Measurements from ENCODE around the gene LY6G5C. TPM values are rescaled to one million over a fixed set of nuclear protein-coding genes. Genes with fewer than 3 reads are reported as not detected.

Gene LY6G5C
- polyA plus RNA-seq, 1 donor (not counting 4 experiments of a cell fraction or from before 2014, with no cell fraction given), result 0.58 TPM

GRCh38 chr6:31721351-31722020 lies 40.6 kb upstream of the LY6G5C start, which contains the start of gene LY6G6C:
Gene LY6G6C, minus strand, starts transcription at chr6:31721746. Its CDS starts 67 bp downstream, at chr6:31721679.
- Histone ChIP-seq H3K27ac (ENCODE audit: control insufficient read depth, insufficient read depth, low read length) (no peak within 1 kb of the TSS), H3K36me3 (ENCODE audit: control insufficient read depth in 2 of 2, extremely low read depth in 1 of 2, insufficient read depth in 2 of 2, low read length in 2 of 2) (peaks cover 0 to 4% of the 10 kb centered on the region in 2 experiments), H3K79me2 (ENCODE audit: control insufficient read depth, insufficient read depth, low read length) (no peaks in the 10 kb centered on the region), H3K9ac (ENCODE audit: control insufficient read depth, extremely low read depth, insufficient read depth, low read length) (no peak within 1 kb of the TSS), H3K9me3 (ENCODE audit: control insufficient read depth, low read depth, low read length) (no peaks in the 10 kb centered on the region), H3K4me2 (ENCODE audit: control insufficient read depth, extremely low read depth, insufficient read depth, low read depth, low read length) (no peak within 1 kb of the TSS), H4K20me1 (ENCODE audit: control insufficient read depth, extremely low read depth, insufficient read depth, low read length) (no peaks in the 10 kb centered on the region), H3K4me3 (ENCODE audit: control insufficient read depth in 2 of 3, extremely low read depth in 1 of 3, insufficient read depth in 2 of 3, low read depth in 1 of 3, low read length in 3 of 3) (no peak within 1 kb of the TSS), H3K4me1 (ENCODE audit: control insufficient read depth, extremely low read depth, insufficient read depth, low read length) (peaks cover 31% of the 10 kb centered on the region), H3K9me1 (ENCODE audit: control insufficient read depth, extremely low read depth, insufficient read depth, low read length) (peaks cover 5% of the 10 kb centered on the region), H2AFZ (ENCODE audit: control insufficient read depth, low read length) (no peak within 1 kb of the TSS), H3K27me3 (ENCODE audit: control insufficient read depth, extremely low read depth, insufficient read depth, low read length) (no peaks in the 10 kb centered on the region)
- no peak for DNase-seq (ENCODE audit: low read depth, low spot score)
- TF ChIP-seq EZH2 (IDR thresholded peaks at IDR 0.05; ENCODE audit: low read length), result no peak
- TF ChIP-seq CTCF (optimal IDR thresholded peaks at IDR 0.05 in 1 of 3, IDR thresholded peaks at IDR 0.05 in 1 of 3, conservative IDR thresholded peaks at IDR 0.05 in 1 of 3; ENCODE audit: extremely low read depth in 1 of 3, insufficient read depth in 2 of 3, low read length in 3 of 3), result no peak
- dilution Hi-C loops (cut with MboI; ENCODE audit: extremely low pct_ligation_motif_present, low sequenced_read_pairs), result no loop called here
- FAIRE-seq, result no peak

- DNase-seq (ENCODE audit: low read depth, low spot score), result no peak
Observed at GRCh38 chr6:31720196-31720770, 39.4 kb upstream of the LY6G5C start.

More at GRCh38 chr6:31720196-31720770, 39.4 kb upstream of the LY6G5C start:
- Histone ChIP-seq H3K27me3 (ENCODE audit: control insufficient read depth, extremely low read depth, insufficient read depth, low read length) (no peaks in the 10 kb centered on the region), H3K4me1 (ENCODE audit: control insufficient read depth, extremely low read depth, insufficient read depth, low read length) (peaks cover 31% of the 10 kb centered on the region), H3K79me2 (ENCODE audit: control insufficient read depth, insufficient read depth, low read length) (no peaks in the 10 kb centered on the region), H3K4me2 (ENCODE audit: control insufficient read depth, extremely low read depth, insufficient read depth, low read depth, low read length) (peak overlapping the region; percentile 6), H4K20me1 (ENCODE audit: control insufficient read depth, extremely low read depth, insufficient read depth, low read length) (no peaks in the 10 kb centered on the region), H3K36me3 (ENCODE audit: control insufficient read depth in 2 of 2, extremely low read depth in 1 of 2, insufficient read depth in 2 of 2, low read length in 2 of 2) (peaks cover 0 to 4% of the 10 kb centered on the region in 2 experiments), H3K27ac (ENCODE audit: control insufficient read depth, insufficient read depth, low read length) (no peak overlapping the region), H2AFZ (ENCODE audit: control insufficient read depth, low read length) (peak overlapping the region; percentile 22), H3K9me3 (ENCODE audit: control insufficient read depth, low read depth, low read length) (no peaks in the 10 kb centered on the region), H3K9me1 (ENCODE audit: control insufficient read depth, extremely low read depth, insufficient read depth, low read length) (peaks cover 5% of the 10 kb centered on the region), H3K9ac (ENCODE audit: control insufficient read depth, extremely low read depth, insufficient read depth, low read length) (no peak overlapping the region), H3K4me3 (ENCODE audit: control insufficient read depth in 2 of 3, extremely low read depth in 1 of 3, insufficient read depth in 2 of 3, low read depth in 1 of 3, low read length in 3 of 3) (peak overlapping the region in 1 of 3 experiments; percentile 13)
- no peak for TF ChIP-seq CTCF (optimal IDR thresholded peaks at IDR 0.05 in 1 of 3, IDR thresholded peaks at IDR 0.05 in 1 of 3, conservative IDR thresholded peaks at IDR 0.05 in 1 of 3; ENCODE audit: extremely low read depth in 1 of 3, insufficient read depth in 2 of 3, low read length in 3 of 3)
- no peak for TF ChIP-seq EZH2 (IDR thresholded peaks at IDR 0.05; ENCODE audit: low read length)
- peak; percentile 23 for FAIRE-seq
- dilution Hi-C loops (cut with MboI; ENCODE audit: extremely low pct_ligation_motif_present, low sequenced_read_pairs), result no loop called here

Measured in keratinocyte (primary cell).